Central memory CD8-positive, alpha-beta T cell (primary cell): ENCODE measurements around the gene ST7L.

Experiments used
- ATAC-seq: fragments of 150-1000 bp; cut with Tn5 transposase; replicated peaks from 2 replicates; pipeline ENCODE4 v1.10.0; 2022; ENCODE audit warnings: mild to moderate bottlenecking, moderate FRiP score, moderate number of reproducible peaks; ENCODE audit not compliant: poor library complexity, severe bottlenecking; ENCODE audit errors: extremely low read depth
- DNase-seq, 2 donors: peaks; one replicate each; pipeline ENCODE4 v3.0.0; 2021; ENCODE audit warnings: low spot score in 2 of 2
- H3K27ac Mint-ChIP-seq: one replicate; pipeline ENCODE4 v1.8.0; 2022; ENCODE audit warnings: low read depth, mild to moderate bottlenecking, moderate library complexity, mixed read lengths
- H3K27me3 Mint-ChIP-seq: one replicate; pipeline ENCODE4 v1.8.0; 2022; ENCODE audit warnings: mixed read lengths
- H3K36me3 Mint-ChIP-seq: one replicate; pipeline ENCODE4 v1.8.0; 2022; ENCODE audit warnings: mild to moderate bottlenecking, moderate library complexity, mixed read lengths; ENCODE audit not compliant: insufficient read depth
- H3K4me1 Mint-ChIP-seq: one replicate; pipeline ENCODE4 v1.8.0; 2022; ENCODE audit warnings: mixed read lengths
- H3K4me3 Mint-ChIP-seq: one replicate; pipeline ENCODE4 v1.8.0; 2022; ENCODE audit warnings: mild to moderate bottlenecking, moderate library complexity, mixed read lengths
- H3K9me3 Mint-ChIP-seq: one replicate; pipeline ENCODE4 v1.8.0; 2022; ENCODE audit warnings: mixed read lengths

Gene ST7L

GRCh38 chr1:112517231-112517630 is 101.7 kb downstream of the ST7L start:
- no peak overlapping the region for H3K4me3 Mint-ChIP-seq
- H3K27me3 Mint-ChIP-seq = no peaks in the 10 kb centered on the region
- H3K36me3 Mint-ChIP-seq = no peaks in the 10 kb centered on the region
- ATAC-seq = no peak
- no peak overlapping the region for H3K27ac Mint-ChIP-seq
- H3K4me1 Mint-ChIP-seq = no peaks in the 10 kb centered on the region
- H3K9me3 Mint-ChIP-seq = no peaks in the 10 kb centered on the region
- DNase-seq = no peak

DNA sequence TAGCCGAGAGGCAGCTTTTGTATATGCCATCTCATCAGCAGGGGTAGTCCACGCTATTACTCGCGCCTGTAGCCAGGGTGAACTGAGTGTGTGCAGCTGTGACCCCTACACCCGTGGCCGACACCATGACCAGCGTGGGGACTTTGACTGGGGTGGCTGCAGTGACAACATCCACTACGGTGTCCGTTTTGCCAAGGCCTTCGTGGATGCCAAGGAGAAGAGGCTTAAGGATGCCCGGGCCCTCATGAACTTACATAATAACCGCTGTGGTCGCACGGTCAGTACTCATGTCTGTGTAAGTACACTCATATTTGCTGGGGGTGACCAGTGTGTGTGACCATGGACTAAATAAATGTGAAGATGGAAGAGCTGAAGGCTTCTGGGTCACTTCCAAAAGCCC is 102.8 kb downstream of the ST7L start:
- ATAC-seq (no peak), DNase-seq (no peak)
- H3K4me1 Mint-ChIP-seq = no peaks in the 10 kb centered on the region
- no peaks in the 10 kb centered on the region for H3K9me3 Mint-ChIP-seq
- no peaks in the 10 kb centered on the region for H3K36me3 Mint-ChIP-seq
- no peak overlapping the region for H3K4me3 Mint-ChIP-seq
- no peak overlapping the region for H3K27ac Mint-ChIP-seq
- no peaks in the 10 kb centered on the region for H3K27me3 Mint-ChIP-seq

GRCh38 chr1:112515311-112516009 is 103.5 kb downstream of the ST7L start:
- no peak overlapping the region for H3K4me3 Mint-ChIP-seq
- H3K36me3 Mint-ChIP-seq = no peaks in the 10 kb centered on the region
- H3K9me3 Mint-ChIP-seq = no peaks in the 10 kb centered on the region
- ATAC-seq (no peak), DNase-seq (no peak)
- no peaks in the 10 kb centered on the region for H3K27me3 Mint-ChIP-seq
- no peak overlapping the region for H3K27ac Mint-ChIP-seq
- no peaks in the 10 kb centered on the region for H3K4me1 Mint-ChIP-seq

DNA sequence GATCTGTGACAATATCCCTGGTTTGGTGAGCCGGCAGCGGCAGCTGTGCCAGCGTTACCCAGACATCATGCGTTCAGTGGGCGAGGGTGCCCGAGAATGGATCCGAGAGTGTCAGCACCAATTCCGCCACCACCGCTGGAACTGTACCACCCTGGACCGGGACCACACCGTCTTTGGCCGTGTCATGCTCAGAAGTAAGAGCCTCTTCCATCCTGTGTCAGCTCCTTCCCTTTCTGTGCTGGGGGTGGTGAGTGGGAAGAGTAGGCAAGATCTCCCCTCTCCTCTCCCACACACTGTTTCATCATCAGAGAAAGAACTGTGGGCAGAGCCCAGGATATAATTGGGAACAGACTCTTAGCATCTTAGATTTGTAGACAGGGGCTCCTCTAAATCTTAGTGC is 104.0 kb downstream of the ST7L start:
- H3K4me1 Mint-ChIP-seq = no peaks in the 10 kb centered on the region
- H3K9me3 Mint-ChIP-seq = no peaks in the 10 kb centered on the region
- no peak overlapping the region for H3K27ac Mint-ChIP-seq
- H3K36me3 Mint-ChIP-seq = no peaks in the 10 kb centered on the region
- DNase-seq = no peak
- no peak overlapping the region for H3K4me3 Mint-ChIP-seq
- no peak for ATAC-seq
- no peaks in the 10 kb centered on the region for H3K27me3 Mint-ChIP-seq

GRCh38 chr1:112513112-112513870 is 105.7 kb downstream of the ST7L start:
- Mint-ChIP-seq H3K27ac (no peak overlapping the region), H3K9me3 (no peaks in the 10 kb centered on the region), H3K36me3 (peaks cover 2% of the 10 kb centered on the region), H3K4me3 (no peak overlapping the region), H3K27me3 (no peaks in the 10 kb centered on the region), H3K4me1 (no peaks in the 10 kb centered on the region)
- DNase-seq (no peak), ATAC-seq (no peak)

DNA sequence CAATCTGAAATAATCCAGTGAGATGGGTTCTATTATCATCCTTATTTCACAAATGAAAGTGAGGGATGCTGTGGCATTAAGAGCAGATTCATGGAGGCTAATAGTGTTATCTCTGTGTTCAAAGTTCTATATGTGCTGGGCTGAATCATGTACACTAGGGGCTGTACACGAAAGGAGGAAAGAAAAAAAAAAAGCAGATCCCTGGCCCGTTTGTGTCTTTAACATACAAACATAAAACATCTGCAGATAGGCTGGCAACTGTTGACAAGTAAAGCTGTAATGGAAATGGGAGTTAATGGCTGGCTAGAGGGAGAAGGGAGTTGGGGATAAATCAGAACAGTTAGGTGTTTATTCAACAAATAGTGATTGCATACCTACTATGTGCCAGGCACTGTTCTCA is 107.0 kb downstream of the ST7L start:
- H3K36me3 Mint-ChIP-seq = peaks cover 2% of the 10 kb centered on the region
- peaks cover 6% of the 10 kb centered on the region for H3K4me1 Mint-ChIP-seq
- no peak overlapping the region for H3K4me3 Mint-ChIP-seq
- ATAC-seq (no peak), DNase-seq (no peak)
- H3K27ac Mint-ChIP-seq = no peak overlapping the region
- H3K27me3 Mint-ChIP-seq = peaks cover 4% of the 10 kb centered on the region
- no peaks in the 10 kb centered on the region for H3K9me3 Mint-ChIP-seq

DNA sequence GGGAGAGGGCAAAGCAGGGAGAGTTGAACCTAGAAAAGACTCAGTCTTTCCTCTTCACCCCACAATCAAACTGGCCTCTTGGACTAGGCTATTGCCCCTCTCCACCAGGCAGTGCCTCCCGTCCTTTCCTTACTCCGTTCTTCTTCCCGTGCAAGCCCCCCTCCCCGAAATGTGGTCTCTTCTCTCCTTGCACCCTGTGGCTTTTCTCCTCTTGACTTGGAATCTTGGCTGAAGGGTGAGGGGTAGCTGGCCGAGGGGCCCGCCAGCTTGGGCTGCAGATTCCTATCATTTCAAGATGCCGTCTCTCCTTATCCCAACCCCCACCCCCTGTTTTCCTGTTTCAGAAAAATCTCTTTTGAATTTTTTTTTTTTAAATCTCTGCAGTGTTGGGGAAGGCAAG is 108.6 kb downstream of the ST7L start:
- H3K27ac Mint-ChIP-seq = no peak overlapping the region
- H3K36me3 Mint-ChIP-seq = peaks cover 2% of the 10 kb centered on the region

DNA sequence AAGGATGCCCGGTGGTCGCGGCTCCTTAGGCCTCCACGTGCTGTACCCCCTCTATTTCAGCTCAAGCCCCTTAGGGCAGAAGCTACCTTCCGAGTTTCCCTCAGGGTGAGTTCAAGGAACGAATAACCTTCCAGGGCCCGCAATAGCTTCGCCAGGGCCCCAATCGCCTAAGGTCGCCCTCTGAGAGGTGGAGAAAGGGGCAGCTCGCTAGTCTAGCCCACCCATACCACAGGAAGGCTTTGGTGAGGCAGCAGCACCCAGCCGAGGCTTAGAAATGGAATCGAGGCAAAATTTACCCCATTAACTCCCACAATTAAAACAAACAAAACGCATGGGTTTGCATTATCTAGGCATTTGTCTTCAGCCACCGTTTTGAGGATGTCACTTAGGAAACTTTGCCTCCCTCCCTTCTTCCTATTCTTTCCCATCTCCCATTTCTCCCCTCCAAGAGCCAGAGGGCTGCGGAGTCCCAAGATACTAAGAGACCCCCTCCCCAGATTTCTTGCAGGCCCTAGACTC is 109.2 kb downstream of the ST7L start:
- H3K27me3 Mint-ChIP-seq = peaks cover 15% of the 10 kb centered on the region

More for the DNA sequence above, 108.6 kb downstream of the ST7L start:
- peak overlapping the region; percentile 84 for H3K4me3 Mint-ChIP-seq
- peaks cover 7% of the 10 kb centered on the region for H3K4me1 Mint-ChIP-seq
- ATAC-seq (no peak), DNase-seq (no peak)
- peaks cover 9% of the 10 kb centered on the region for H3K27me3 Mint-ChIP-seq
- H3K9me3 Mint-ChIP-seq = no peaks in the 10 kb centered on the region

GRCh38 chr1:112509005-112509659 is 109.8 kb downstream of the ST7L start:
- peaks cover 21% of the 10 kb centered on the region for H3K27me3 Mint-ChIP-seq

More for the DNA sequence above, 109.2 kb downstream of the ST7L start:
- no peaks in the 10 kb centered on the region for H3K9me3 Mint-ChIP-seq
- ATAC-seq (no peak), DNase-seq (no peak)
- H3K4me3 Mint-ChIP-seq = peak overlapping the region; percentile 84
- H3K36me3 Mint-ChIP-seq = peaks cover 2% of the 10 kb centered on the region
- H3K4me1 Mint-ChIP-seq = peaks cover 7% of the 10 kb centered on the region
- H3K27ac Mint-ChIP-seq = no peak overlapping the region

GRCh38 chr1:112508278-112509004 is 110.5 kb downstream of the ST7L start, which contains the start of gene WNT2B:
WNT2B (plus strand) TSS chr1:112508965; CDS start chr1:112509263, 298 bp downstream.
- Mint-ChIP-seq H3K27ac (no peak within 1 kb of the TSS), H3K9me3 (no peaks in the 10 kb centered on the region), H3K4me3 (peak within 1 kb of the TSS; percentile 84), H3K4me1 (peaks cover 7% of the 10 kb centered on the region), H3K27me3 (peaks cover 28% of the 10 kb centered on the region), H3K36me3 (peaks cover 2% of the 10 kb centered on the region)
- ATAC-seq = peak; percentile 84
- peak; percentile 29 to 41 for DNase-seq

More at GRCh38 chr1:112509005-112509659, 109.8 kb downstream of the ST7L start:
- H3K4me3 Mint-ChIP-seq = peak overlapping the region; percentile 84
- no peak overlapping the region for H3K27ac Mint-ChIP-seq
- peak; percentile 44 for ATAC-seq
- peak in 1 of 2 donors; percentile 22 for DNase-seq
- H3K4me1 Mint-ChIP-seq = peaks cover 7% of the 10 kb centered on the region
- no peaks in the 10 kb centered on the region for H3K9me3 Mint-ChIP-seq
- H3K36me3 Mint-ChIP-seq = peaks cover 2% of the 10 kb centered on the region

GRCh38 chr1:112507921-112508277 is 111.0 kb downstream of the ST7L start:
- Mint-ChIP-seq H3K4me1 (peaks cover 7% of the 10 kb centered on the region), H3K36me3 (peaks cover 2% of the 10 kb centered on the region), H3K27ac (no peak overlapping the region), H3K27me3 (peaks cover 33% of the 10 kb centered on the region), H3K9me3 (no peaks in the 10 kb centered on the region), H3K4me3 (peak overlapping the region; percentile 84)
- DNase-seq (no peak), ATAC-seq (no peak)

DNA sequence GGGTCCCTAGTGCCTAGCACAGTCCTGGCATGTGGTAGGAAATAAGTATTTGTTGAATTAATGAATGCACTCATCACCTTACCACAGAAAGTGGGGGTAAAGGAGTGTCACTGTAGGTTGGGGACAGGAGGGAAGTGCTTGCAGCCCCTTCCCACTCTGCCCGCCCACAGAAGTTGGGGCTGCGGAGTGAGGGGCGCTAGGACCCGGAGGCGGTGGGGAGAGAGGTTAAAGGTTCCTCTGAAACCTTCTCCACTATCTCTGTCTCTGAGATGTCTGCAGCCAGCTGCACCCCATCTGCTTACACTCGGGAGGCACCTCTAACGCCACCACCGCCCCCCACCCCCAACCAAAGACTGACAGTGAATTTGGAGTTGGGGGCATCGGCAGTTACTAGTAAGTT is 111.6 kb downstream of the ST7L start:
- no peak overlapping the region for H3K27ac Mint-ChIP-seq
- peaks cover 39% of the 10 kb centered on the region for H3K27me3 Mint-ChIP-seq
- no peak for DNase-seq
- peak overlapping the region; percentile 84 for H3K4me3 Mint-ChIP-seq
- no peaks in the 10 kb centered on the region for H3K9me3 Mint-ChIP-seq
- H3K4me1 Mint-ChIP-seq = peaks cover 7% of the 10 kb centered on the region
- H3K36me3 Mint-ChIP-seq = peaks cover 2% of the 10 kb centered on the region
- no peak for ATAC-seq
